Esophagus muscularis mucosa (tissue), 4 donors: ENCODE data around the gene SLC6A19.

ENCODE experiments used
- EP300 ChIP-seq: sonication (generic); formaldehyde crosslinking; IDR thresholded peaks from one replicate; pipeline ENCODE4 v1.6.1; 2017; ENCODE audit warnings: antibody characterized with exemption
- POLR2A ChIP-seq: fragments of 450-650 bp; IDR thresholded peaks from one replicate; pipeline ENCODE4 v1.6.1; 2017; ENCODE audit warnings: antibody characterized with exemption, moderate library complexity, mild to moderate bottlenecking, low read depth
- POLR2AphosphoS5 ChIP-seq, 2 donors: sonication (generic); formaldehyde crosslinking; IDR thresholded peaks; one replicate each; pipeline ENCODE4 v1.6.1; 2017; ENCODE audit warnings: antibody characterized with exemption in 2 of 2
- TF ChIP-seq, protein P1 (sequence below), 3 experiments: fragments of 200-600 bp in 2 of 3; fragments of 450-650 bp in 1 of 3; sonication (generic) in 2 of 3; IDR thresholded peaks; one replicate each; pipeline ENCODE4 v1.5.1; 2017 to 2019; ENCODE audit warnings: antibody characterized with exemption in 3 of 3, mild to moderate bottlenecking in 2 of 3, moderate library complexity in 1 of 3

DNA sequence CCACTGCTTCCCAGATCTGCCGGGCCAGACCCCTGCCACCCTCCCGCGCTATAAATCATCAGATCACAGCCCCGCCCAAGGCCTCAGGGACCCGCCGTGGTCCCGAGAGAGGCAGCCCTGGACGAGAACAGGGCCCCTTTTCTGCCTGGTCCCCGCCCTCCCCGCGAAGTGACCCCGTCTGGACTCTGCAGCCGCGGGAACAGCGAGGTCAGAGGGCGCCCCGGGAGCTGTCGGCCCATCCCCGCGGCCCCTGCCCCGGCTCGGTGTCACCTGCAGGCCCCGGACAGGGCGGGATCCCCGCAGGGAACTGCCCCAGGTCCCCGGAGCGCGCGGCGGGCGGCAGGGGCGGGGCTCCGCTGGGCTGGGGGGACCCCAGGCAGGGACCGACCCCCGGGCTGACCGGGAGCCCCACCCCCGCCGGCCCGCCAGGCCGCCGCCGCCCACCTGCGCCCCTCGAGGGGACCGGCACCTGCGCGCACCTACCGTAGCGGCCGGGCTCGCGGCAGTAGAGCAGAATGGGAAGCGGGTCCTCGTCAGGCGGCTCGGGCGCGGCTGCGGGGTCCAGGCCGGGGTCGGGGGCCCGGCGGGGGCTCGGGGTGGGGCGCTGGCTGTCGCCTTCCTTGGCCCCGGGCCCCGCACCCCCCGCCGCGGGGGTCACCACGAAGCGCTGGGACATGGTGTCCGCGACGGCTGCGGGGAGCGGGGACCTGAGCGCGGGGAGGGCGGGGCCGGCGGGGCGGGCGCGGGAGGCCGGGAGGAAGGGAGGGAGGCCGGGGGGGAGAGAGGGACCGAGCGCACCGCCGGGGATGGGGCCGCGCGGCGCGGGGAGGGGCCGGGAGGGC, 46.0 kb upstream of the SLC6A19 start:
- TF ChIP-seq POLR2A, result no peak
- TF ChIP-seq, protein P1, sequence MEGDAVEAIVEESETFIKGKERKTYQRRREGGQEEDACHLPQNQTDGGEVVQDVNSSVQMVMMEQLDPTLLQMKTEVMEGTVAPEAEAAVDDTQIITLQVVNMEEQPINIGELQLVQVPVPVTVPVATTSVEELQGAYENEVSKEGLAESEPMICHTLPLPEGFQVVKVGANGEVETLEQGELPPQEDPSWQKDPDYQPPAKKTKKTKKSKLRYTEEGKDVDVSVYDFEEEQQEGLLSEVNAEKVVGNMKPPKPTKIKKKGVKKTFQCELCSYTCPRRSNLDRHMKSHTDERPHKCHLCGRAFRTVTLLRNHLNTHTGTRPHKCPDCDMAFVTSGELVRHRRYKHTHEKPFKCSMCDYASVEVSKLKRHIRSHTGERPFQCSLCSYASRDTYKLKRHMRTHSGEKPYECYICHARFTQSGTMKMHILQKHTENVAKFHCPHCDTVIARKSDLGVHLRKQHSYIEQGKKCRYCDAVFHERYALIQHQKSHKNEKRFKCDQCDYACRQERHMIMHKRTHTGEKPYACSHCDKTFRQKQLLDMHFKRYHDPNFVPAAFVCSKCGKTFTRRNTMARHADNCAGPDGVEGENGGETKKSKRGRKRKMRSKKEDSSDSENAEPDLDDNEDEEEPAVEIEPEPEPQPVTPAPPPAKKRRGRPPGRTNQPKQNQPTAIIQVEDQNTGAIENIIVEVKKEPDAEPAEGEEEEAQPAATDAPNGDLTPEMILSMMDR (IDR thresholded peaks at IDR 0.05), result no peak
- no peak for TF ChIP-seq POLR2AphosphoS5 (IDR thresholded peaks at IDR 0.05)
- no peak for TF ChIP-seq EP300
